HL-60 (cell line): ENCODE data around the gene HIVEP1.

Experiments used
- DNase-seq, 2 experiments: peaks; one replicate each; pipeline ENCODE4 v3.0.0-alpha.2; 2010 to 2020; ENCODE audit warnings: low read depth in 1 of 2, low spot score in 1 of 2
- H3K27ac ChIP-seq: fragments of 250-450 bp; sonication (Bioruptor Pico); replicated peaks from 2 replicates; pipeline ENCODE4 v1.5.1; 2020; ENCODE audit warnings: mild to moderate bottlenecking, moderate library complexity
- H3K27me3 ChIP-seq: fragments of 250-450 bp; sonication (Bioruptor Pico); 2 replicates; pipeline ENCODE4 v1.5.1; 2021; ENCODE audit warnings: mild to moderate bottlenecking, moderate library complexity; ENCODE audit not compliant: insufficient read depth, poor library complexity, severe bottlenecking
- H3K4me3 ChIP-seq: replicated peaks from 2 replicates; pipeline ENCODE4 v1.5.1; 2011; ENCODE audit warnings: mild to moderate bottlenecking, control low read depth, low read length; ENCODE audit not compliant: insufficient read depth
- CTCF ChIP-seq: IDR thresholded peaks from one replicate; pipeline ENCODE4 v1.5.1; 2011; ENCODE audit warnings: low read length, control low read depth, inconsistent platforms; ENCODE audit not compliant: insufficient read depth
- GABPA ChIP-seq: IDR thresholded peaks from 2 replicates; pipeline ENCODE4 v1.6.1; 2012; ENCODE audit warnings: low read depth
- POLR2AphosphoS5 ChIP-seq: IDR thresholded peaks from 2 replicates; pipeline ENCODE4 v1.6.1; 2012; ENCODE audit warnings: low read depth
- REST ChIP-seq: IDR thresholded peaks from 2 replicates; pipeline ENCODE4 v1.6.1; 2012; ENCODE audit warnings: low read depth; ENCODE audit not compliant: insufficient replicate concordance
- SPI1 ChIP-seq: IDR thresholded peaks from 2 replicates; pipeline ENCODE4 v1.6.1; 2012; ENCODE audit warnings: low read depth, mild to moderate bottlenecking, borderline replicate concordance

Gene HIVEP1

GRCh38 chr6:12200015-12200564 is 188.0 kb downstream of the HIVEP1 start:
- Histone ChIP-seq H3K27me3 (no peaks in the 10 kb centered on the region), H3K27ac (no peak overlapping the region), H3K4me3 (no peak overlapping the region)
- TF ChIP-seq REST (no peak), CTCF (no peak), POLR2AphosphoS5 (no peak), GABPA (no peak), SPI1 (no peak)
- DNase-seq: peak; percentile 49 to 59

- TF ChIP-seq POLR2AphosphoS5: no peak
- no peak for TF ChIP-seq GABPA
- no peak for TF ChIP-seq REST
- no peak for TF ChIP-seq CTCF
- no peak for TF ChIP-seq SPI1
- H3K27me3 ChIP-seq: no peaks in the 10 kb centered on the region
- no peak overlapping the region for H3K4me3 ChIP-seq
- DNase-seq: no peak
- no peak overlapping the region for H3K27ac ChIP-seq
These were observed 188.6 kb downstream of the HIVEP1 start for GRCh38 chr6:12200761-12201160.

- no peak overlapping the region for H3K27ac ChIP-seq
- no peaks in the 10 kb centered on the region for H3K27me3 ChIP-seq
- TF ChIP-seq POLR2AphosphoS5: no peak
- TF ChIP-seq REST: no peak
- no peak for TF ChIP-seq GABPA
- TF ChIP-seq SPI1: no peak
- TF ChIP-seq CTCF: no peak
- H3K4me3 ChIP-seq: no peak overlapping the region
- DNase-seq: no peak
These were observed 190.9 kb downstream of the HIVEP1 start for GRCh38 chr6:12203001-12203400.
